Endothelial cell (in vitro differentiated cells): ENCODE measurements around the gene TMEM127. TPM values are rescaled to one million over a fixed set of nuclear protein-coding genes. Genes with fewer than 3 reads are reported as not detected.

Experiments
- DNase-seq: peaks from one replicate; pipeline ENCODE4 v3.0.0; 2021; ENCODE audit warnings: low spot score
- H3K27ac Mint-ChIP-seq: one replicate; pipeline ENCODE4 v1.8.0; 2021; ENCODE audit warnings: mixed read lengths, inconsistent platforms; ENCODE audit not compliant: unreplicated experiment
- H3K27me3 Mint-ChIP-seq: one replicate; pipeline ENCODE4 v1.8.0; 2021; ENCODE audit warnings: mild to moderate bottlenecking, moderate library complexity, mixed read lengths, inconsistent platforms; ENCODE audit not compliant: unreplicated experiment
- H3K36me3 Mint-ChIP-seq: one replicate; pipeline ENCODE4 v1.8.0; 2021; ENCODE audit warnings: mild to moderate bottlenecking, low read depth, mixed read lengths, inconsistent platforms; ENCODE audit not compliant: unreplicated experiment
- H3K4me1 Mint-ChIP-seq: one replicate; pipeline ENCODE4 v1.8.0; 2021; ENCODE audit warnings: mild to moderate bottlenecking, mixed read lengths, inconsistent platforms; ENCODE audit not compliant: unreplicated experiment
- H3K4me3 Mint-ChIP-seq: one replicate; pipeline ENCODE4 v1.8.0; 2021; ENCODE audit warnings: mild to moderate bottlenecking, mixed read lengths, inconsistent platforms; ENCODE audit not compliant: unreplicated experiment
- H3K9me3 Mint-ChIP-seq: one replicate; pipeline ENCODE4 v1.8.0; 2021; ENCODE audit warnings: mixed read lengths, inconsistent platforms; ENCODE audit not compliant: unreplicated experiment
- CTCF ChIP-seq: fragments of 200-600 bp; sonication (generic); IDR thresholded peaks from one replicate; pipeline ENCODE4 v1.5.0; 2021; ENCODE audit warnings: antibody characterized with exemption; ENCODE audit not compliant: unreplicated experiment
- long read RNA-seq: library from polyadenylated mRNA; unstranded; transcript quantifications from one replicate; pipeline ENCODE4 v2.0.0, GENCODE V29; 2020; ENCODE audit not compliant: unreplicated experiment
- total RNA-seq: library from RNA; stranded (reverse); fragmentation: NEBNext Ultra II Directional; extraction: Animal tissue kit (Norgen Biotek cat#: 25700); gene quantifications from one replicate; pipeline ENCODE4 v1.2.1, GENCODE V29; 2021; ENCODE audit not compliant: unreplicated experiment

The TMEM127 gene
- 39.0 TPM for total RNA-seq
- long read RNA-seq, full-length matches to known transcripts, result 4 of 6 reads
- long read RNA-seq, partial matches to known transcripts, result 0 of 6 reads
- long read RNA-seq, other reads (novel, unspliced or antisense), result 2 of 6 reads

- Mint-ChIP-seq H3K4me1 (peaks cover 16% of the 10 kb centered on the region), H3K4me3 (peak within 1 kb of the TSS; percentile 100), H3K36me3 (peaks cover 18% of the 10 kb centered on the region), H3K27ac (peak within 1 kb of the TSS; percentile 74), H3K27me3 (peaks cover 21% of the 10 kb centered on the region), H3K9me3 (no peaks in the 10 kb centered on the region)
- TF ChIP-seq CTCF, result no peak
- DNase-seq, result peak; percentile 97
Observed at GRCh38 chr2:96265840-96266679, at the start of gene TMEM127, which contains the start of gene CIAO1. Gene TMEM127, minus strand, starts transcription at chr2:96265997. Its CDS starts 616 bp downstream, at chr2:96265381. Gene CIAO1, plus strand, starts transcription at chr2:96266225. Its CDS starts 126 bp downstream, at chr2:96266351.

GRCh38 chr2:96315005-96315399, 49.2 kb upstream of the TMEM127 start:
- H3K27me3 Mint-ChIP-seq, result peaks cover 4% of the 10 kb centered on the region
- H3K9me3 Mint-ChIP-seq, result no peaks in the 10 kb centered on the region
- no peak for DNase-seq
- H3K36me3 Mint-ChIP-seq, result no peaks in the 10 kb centered on the region
- peaks cover 4% of the 10 kb centered on the region for H3K4me1 Mint-ChIP-seq
- H3K4me3 Mint-ChIP-seq, result no peak overlapping the region
- peak overlapping the region; percentile 52 for H3K27ac Mint-ChIP-seq
- TF ChIP-seq CTCF, result no peak

GRCh38 chr2:96308248-96308647, 42.5 kb upstream of the TMEM127 start:
- no peak overlapping the region for H3K27ac Mint-ChIP-seq

GRCh38 chr2:96306370-96306769, 40.6 kb upstream of the TMEM127 start:
- Mint-ChIP-seq H3K36me3 (peaks cover 25% of the 10 kb centered on the region), H3K27me3 (peaks cover 6% of the 10 kb centered on the region), H3K4me1 (peaks cover 26% of the 10 kb centered on the region), H3K27ac (peak overlapping the region; percentile 93), H3K4me3 (peak overlapping the region; percentile 99), H3K9me3 (no peaks in the 10 kb centered on the region)
- no peak for TF ChIP-seq CTCF
- no peak for DNase-seq

More at GRCh38 chr2:96308248-96308647, 42.5 kb upstream of the TMEM127 start:
- Mint-ChIP-seq H3K27me3 (peaks cover 6% of the 10 kb centered on the region), H3K9me3 (no peaks in the 10 kb centered on the region), H3K36me3 (peaks cover 7% of the 10 kb centered on the region), H3K4me1 (peaks cover 22% of the 10 kb centered on the region), H3K4me3 (no peak overlapping the region)
- DNase-seq, result no peak
- TF ChIP-seq CTCF, result no peak

GRCh38 chr2:96305979-96306308, 40.1 kb upstream of the TMEM127 start:
- no peaks in the 10 kb centered on the region for H3K9me3 Mint-ChIP-seq
- peaks cover 6% of the 10 kb centered on the region for H3K27me3 Mint-ChIP-seq
- H3K4me3 Mint-ChIP-seq, result peak overlapping the region; percentile 99
- peaks cover 26% of the 10 kb centered on the region for H3K4me1 Mint-ChIP-seq
- H3K27ac Mint-ChIP-seq, result peak overlapping the region; percentile 93
- no peak for TF ChIP-seq CTCF
- H3K36me3 Mint-ChIP-seq, result peaks cover 29% of the 10 kb centered on the region
- no peak for DNase-seq
